ENCODE measurements around the gene AADACL4.

- TF ChIP-seq CTCF (IDR thresholded peaks at IDR 0.05; ENCODE audit: low read depth, low read length, poor library complexity, severe bottlenecking) (no peak), EZH2phosphoT487 (IDR thresholded peaks at IDR 0.05; ENCODE audit: borderline replicate concordance, low read length) (no peak)
These were observed 32.9 kb upstream of the AADACL4 start for GRCh38 chr1:12610941-12611340.
